Gastroesophageal sphincter (tissue), 3 donors: ENCODE results near the gene STAT5B.
"Not testable (repeated sequence)": the region's sequence is repeated elsewhere in the genome, so short reads cannot be mapped to it uniquely, and the experiment has no call there.

Experiments
- POLR2A ChIP-seq, 2 donors: fragments of 450-650 bp; IDR thresholded peaks; one replicate each; pipeline ENCODE4 v1.6.1; 2017; ENCODE audit warnings: antibody characterized with exemption in 2 of 2, mild to moderate bottlenecking in 2 of 2, moderate library complexity in 1 of 2
- POLR2AphosphoS5 ChIP-seq: sonication (generic); formaldehyde crosslinking; IDR thresholded peaks from one replicate; pipeline ENCODE4 v1.6.1; 2017; ENCODE audit warnings: antibody characterized with exemption
- TF ChIP-seq, protein P1 (sequence below), 4 experiments: fragments of 200-600 bp in 2 of 4; fragments of 450-650 bp in 2 of 4; sonication (generic) in 1 of 4; IDR thresholded peaks; one replicate each; pipeline ENCODE4 v1.5.1; 2017 to 2019; ENCODE audit warnings: antibody characterized with exemption in 4 of 4, mild to moderate bottlenecking in 2 of 4, moderate library complexity in 2 of 4

DNA sequence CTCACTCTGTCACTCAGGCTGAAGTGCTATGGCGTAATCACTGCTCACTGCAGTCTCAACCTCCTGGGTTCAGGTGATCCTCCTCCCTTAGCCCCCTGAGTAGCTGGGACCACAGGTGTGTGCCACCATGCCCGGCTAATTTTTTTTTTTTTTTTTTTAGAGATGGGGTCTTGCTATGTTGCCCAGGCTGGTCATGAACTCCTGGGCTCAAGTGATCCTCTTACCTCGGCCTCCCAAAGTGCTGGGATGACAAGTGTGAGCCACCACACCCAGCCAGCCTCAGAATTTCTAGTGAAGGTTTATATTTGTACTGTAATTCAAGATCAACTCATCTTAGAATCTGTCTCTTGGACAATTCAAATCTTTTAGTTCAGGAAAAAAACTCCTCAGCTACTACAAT, 32.1 kb downstream of the STAT5B start:
- not testable (repeated sequence) for TF ChIP-seq POLR2A (IDR thresholded peaks at IDR 0.05); POLR2AphosphoS5
- TF ChIP-seq, protein P1, sequence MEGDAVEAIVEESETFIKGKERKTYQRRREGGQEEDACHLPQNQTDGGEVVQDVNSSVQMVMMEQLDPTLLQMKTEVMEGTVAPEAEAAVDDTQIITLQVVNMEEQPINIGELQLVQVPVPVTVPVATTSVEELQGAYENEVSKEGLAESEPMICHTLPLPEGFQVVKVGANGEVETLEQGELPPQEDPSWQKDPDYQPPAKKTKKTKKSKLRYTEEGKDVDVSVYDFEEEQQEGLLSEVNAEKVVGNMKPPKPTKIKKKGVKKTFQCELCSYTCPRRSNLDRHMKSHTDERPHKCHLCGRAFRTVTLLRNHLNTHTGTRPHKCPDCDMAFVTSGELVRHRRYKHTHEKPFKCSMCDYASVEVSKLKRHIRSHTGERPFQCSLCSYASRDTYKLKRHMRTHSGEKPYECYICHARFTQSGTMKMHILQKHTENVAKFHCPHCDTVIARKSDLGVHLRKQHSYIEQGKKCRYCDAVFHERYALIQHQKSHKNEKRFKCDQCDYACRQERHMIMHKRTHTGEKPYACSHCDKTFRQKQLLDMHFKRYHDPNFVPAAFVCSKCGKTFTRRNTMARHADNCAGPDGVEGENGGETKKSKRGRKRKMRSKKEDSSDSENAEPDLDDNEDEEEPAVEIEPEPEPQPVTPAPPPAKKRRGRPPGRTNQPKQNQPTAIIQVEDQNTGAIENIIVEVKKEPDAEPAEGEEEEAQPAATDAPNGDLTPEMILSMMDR (IDR thresholded peaks at IDR 0.05) = not testable (repeated sequence)
